ENCODE results near the gene RNF213.

RNF213 gene

GRCh38 chr17:80371196-80371595, 110.5 kb downstream of the RNF213 start:
- TF ChIP-seq CTCF (IDR thresholded peaks at IDR 0.05; ENCODE audit: low read length, missing control alignments) = no peak
- no peak overlapping the region for H3K4me3 ChIP-seq (replicated peaks; ENCODE audit: low read depth, low read length)
- DNase-seq (ENCODE audit: low read depth) = no peak

GRCh38 chr17:80372456-80372855, 111.8 kb downstream of the RNF213 start:
- TF ChIP-seq CTCF (IDR thresholded peaks at IDR 0.05; ENCODE audit: low read length, missing control alignments) = no peak
- no peak overlapping the region for H3K4me3 ChIP-seq (replicated peaks; ENCODE audit: low read depth, low read length)
- no peak for DNase-seq (ENCODE audit: low read depth)

GRCh38 chr17:80372922-80373570, 112.4 kb downstream of the RNF213 start:
- no peak for DNase-seq (ENCODE audit: low read depth)
- no peak overlapping the region for H3K4me3 ChIP-seq (replicated peaks; ENCODE audit: low read depth, low read length)
- TF ChIP-seq CTCF (IDR thresholded peaks at IDR 0.05; ENCODE audit: low read length, missing control alignments) = no peak

- no peak for DNase-seq (ENCODE audit: low read depth)
- TF ChIP-seq CTCF (IDR thresholded peaks at IDR 0.05; ENCODE audit: low read length, missing control alignments) = no peak
- H3K4me3 ChIP-seq (replicated peaks; ENCODE audit: low read depth, low read length) = no peak overlapping the region
These were observed 113.5 kb downstream of the RNF213 start for GRCh38 chr17:80374039-80374731.

- no peak for TF ChIP-seq CTCF (IDR thresholded peaks at IDR 0.05; ENCODE audit: low read length, missing control alignments)
- DNase-seq (ENCODE audit: low read depth) = no peak
- H3K4me3 ChIP-seq (replicated peaks; ENCODE audit: low read depth, low read length) = no peak overlapping the region
These were observed 114.3 kb downstream of the RNF213 start for GRCh38 chr17:80374732-80375585.

- no peak for DNase-seq (ENCODE audit: low read depth)
- no peak for TF ChIP-seq CTCF (IDR thresholded peaks at IDR 0.05; ENCODE audit: low read length, missing control alignments)
- no peak overlapping the region for H3K4me3 ChIP-seq (replicated peaks; ENCODE audit: low read depth, low read length)
These were observed 115.9 kb downstream of the RNF213 start for GRCh38 chr17:80376531-80376930.
